Measurements from ENCODE around the gene REPIN1. TPM values are rescaled to one million over a fixed set of nuclear protein-coding genes. Genes with fewer than 3 reads are reported as not detected.

The REPIN1 gene
- total and polyA plus RNA-seq, 12 donors: 47.5 to 294 (median 182) TPM

DNA sequence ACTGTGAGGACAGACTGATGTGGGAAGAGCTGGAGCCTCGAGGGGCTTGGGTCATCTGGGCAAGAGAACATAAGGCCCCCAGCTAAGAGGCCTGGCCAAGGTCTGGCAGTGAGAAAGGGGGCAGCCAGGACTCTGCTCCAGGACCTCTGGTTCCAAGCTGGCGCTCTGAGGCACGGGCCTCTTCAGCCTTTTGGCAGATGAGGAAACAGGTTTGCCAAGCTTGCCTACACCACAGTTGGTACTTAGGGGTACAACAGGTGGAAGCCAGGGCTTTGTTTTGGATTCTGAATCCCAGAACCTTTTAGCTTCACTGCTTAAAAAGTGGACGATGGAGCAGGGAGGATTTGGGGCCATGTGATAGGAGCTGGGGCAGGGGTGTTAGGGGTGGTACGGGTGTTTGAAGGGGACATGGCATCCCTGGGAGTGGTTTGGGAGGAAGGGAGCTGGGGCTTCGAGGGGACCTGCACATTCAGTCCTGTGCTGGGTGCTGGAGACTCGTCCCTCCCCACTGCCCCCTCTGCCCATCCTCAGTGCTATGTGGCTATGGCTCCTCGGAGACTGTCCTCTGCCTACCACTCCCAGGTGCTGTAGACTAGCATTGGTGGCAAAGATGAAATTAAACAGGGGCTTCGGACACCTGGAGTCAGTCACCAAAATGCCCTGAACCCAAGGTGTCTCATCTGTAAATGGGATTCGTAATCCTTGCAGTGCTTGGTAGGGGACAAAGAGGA lies 40.8 kb downstream of the REPIN1 start:
- Histone ChIP-seq H3K4me3 (no peak overlapping the region), H3K27ac (no peak overlapping the region), H3K36me3 (replicated peaks in 1 of 2) (no peaks in the 10 kb centered on the region), H3K4me1 (replicated peaks in 1 of 2) (peaks cover 10 to 21% of the 10 kb centered on the region in 2 donors), H3K27me3 (no peaks in the 10 kb centered on the region), H3K9me3 (replicated peaks in 1 of 3) (no peaks in the 10 kb centered on the region)
- peak in 2 of 7 donors; percentile 19 to 49 for DNase-seq
- 83 to 92% (median 86%) methylated on average over 7 to 10 of the region's 10 CpGs for WGBS, 4 donors
- TF ChIP-seq, protein P1, sequence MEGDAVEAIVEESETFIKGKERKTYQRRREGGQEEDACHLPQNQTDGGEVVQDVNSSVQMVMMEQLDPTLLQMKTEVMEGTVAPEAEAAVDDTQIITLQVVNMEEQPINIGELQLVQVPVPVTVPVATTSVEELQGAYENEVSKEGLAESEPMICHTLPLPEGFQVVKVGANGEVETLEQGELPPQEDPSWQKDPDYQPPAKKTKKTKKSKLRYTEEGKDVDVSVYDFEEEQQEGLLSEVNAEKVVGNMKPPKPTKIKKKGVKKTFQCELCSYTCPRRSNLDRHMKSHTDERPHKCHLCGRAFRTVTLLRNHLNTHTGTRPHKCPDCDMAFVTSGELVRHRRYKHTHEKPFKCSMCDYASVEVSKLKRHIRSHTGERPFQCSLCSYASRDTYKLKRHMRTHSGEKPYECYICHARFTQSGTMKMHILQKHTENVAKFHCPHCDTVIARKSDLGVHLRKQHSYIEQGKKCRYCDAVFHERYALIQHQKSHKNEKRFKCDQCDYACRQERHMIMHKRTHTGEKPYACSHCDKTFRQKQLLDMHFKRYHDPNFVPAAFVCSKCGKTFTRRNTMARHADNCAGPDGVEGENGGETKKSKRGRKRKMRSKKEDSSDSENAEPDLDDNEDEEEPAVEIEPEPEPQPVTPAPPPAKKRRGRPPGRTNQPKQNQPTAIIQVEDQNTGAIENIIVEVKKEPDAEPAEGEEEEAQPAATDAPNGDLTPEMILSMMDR (IDR thresholded peaks at IDR 0.05): no peak
- TF ChIP-seq POLR2A (IDR thresholded peaks at IDR 0.05): no peak
- intact Hi-C loops (cut with DNase I): loop anchor here (2.0 to 10.0 kb wide), 2 partner anchors 41 to 55 kb away; partner anchors contain the start of gene REPIN1 (in 1 of the 2)

DNA sequence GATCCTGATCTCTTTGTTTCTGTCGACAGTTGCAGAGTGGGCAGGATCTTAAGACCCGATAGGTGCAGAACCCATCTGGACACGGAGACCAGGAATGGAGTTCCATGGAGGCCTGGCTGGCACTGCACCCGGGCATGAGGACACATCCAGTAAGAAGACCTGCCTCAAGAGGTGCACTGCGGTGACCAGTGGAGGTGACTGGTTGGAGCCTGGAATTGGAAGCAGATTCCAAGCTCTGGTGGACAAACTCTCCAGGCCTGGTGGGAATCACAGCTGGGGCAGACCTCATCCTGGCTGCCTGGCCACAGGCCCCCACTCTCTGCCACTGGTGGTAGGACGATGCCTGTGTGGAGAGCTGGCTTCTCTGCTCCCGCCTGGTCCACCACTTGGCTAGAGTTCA lies 41.5 kb downstream of the REPIN1 start:
- DNase-seq: peak in 1 of 7 donors; percentile 12
- Histone ChIP-seq H3K4me1 (replicated peaks in 1 of 2) (peaks cover 9 to 19% of the 10 kb centered on the region in 2 donors), H3K27ac (no peak overlapping the region), H3K36me3 (replicated peaks in 1 of 2) (no peaks in the 10 kb centered on the region), H3K27me3 (no peaks in the 10 kb centered on the region), H3K4me3 (no peak overlapping the region), H3K9me3 (replicated peaks in 1 of 3) (no peaks in the 10 kb centered on the region)
- TF ChIP-seq POLR2A (IDR thresholded peaks at IDR 0.05): no peak
- TF ChIP-seq, protein P1 (IDR thresholded peaks at IDR 0.05): no peak
- intact Hi-C loops (cut with DNase I): loop anchor here (2.0 to 10.0 kb wide), 2 partner anchors 41 to 55 kb away; partner anchors contain the start of gene REPIN1 (in 1 of the 2)
- 91 to 96% (median 94%) methylated on average over 3 to 7 of the region's 7 CpGs for WGBS, 4 donors

DNA sequence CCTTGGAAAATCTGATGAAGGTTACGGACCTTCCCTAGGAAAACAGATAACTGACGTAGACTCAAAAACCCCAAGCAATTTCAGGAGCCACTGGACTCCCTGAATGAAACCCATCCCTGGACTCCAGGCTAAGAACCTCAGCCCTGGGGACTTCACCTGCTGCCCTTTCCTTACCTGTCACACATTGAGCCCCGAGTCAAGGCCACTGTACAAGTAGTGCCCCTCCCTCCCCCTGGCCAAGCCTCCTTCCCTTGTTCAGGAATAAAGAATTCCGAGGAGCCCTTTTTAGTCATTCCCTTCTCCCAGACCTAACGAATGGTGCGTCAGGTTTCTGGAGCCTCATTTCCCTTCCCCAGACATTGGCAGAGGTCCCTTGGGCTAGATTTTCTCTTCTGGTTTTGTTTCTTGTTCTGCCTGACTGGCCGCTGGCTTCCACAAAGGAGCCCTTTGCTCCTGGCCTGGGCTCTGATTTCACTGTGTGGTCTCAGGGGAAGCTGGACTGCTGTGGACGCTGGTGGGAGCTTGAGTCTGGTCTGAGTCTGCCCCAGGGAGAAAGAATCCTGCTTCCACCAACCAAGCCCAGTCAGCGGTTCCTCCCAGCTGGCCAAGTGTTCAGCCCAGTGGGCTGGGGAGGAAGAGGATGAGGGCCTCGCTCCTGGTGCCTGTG lies 42.2 kb downstream of the REPIN1 start:
- no peak for DNase-seq
- TF ChIP-seq, protein P1 (IDR thresholded peaks at IDR 0.05): no peak
- no peak for TF ChIP-seq POLR2A (IDR thresholded peaks at IDR 0.05)
- Histone ChIP-seq H3K4me3 (no peak overlapping the region), H3K27ac (no peak overlapping the region), H3K27me3 (no peaks in the 10 kb centered on the region), H3K4me1 (replicated peaks in 1 of 2) (peaks cover 9 to 19% of the 10 kb centered on the region in 2 donors), H3K9me3 (replicated peaks in 1 of 3) (no peaks in the 10 kb centered on the region), H3K36me3 (replicated peaks in 1 of 2) (no peaks in the 10 kb centered on the region)
- WGBS, 4 donors: 75 to 89% (median 80%) methylated on average over 9 to 10 of the region's 10 CpGs
- intact Hi-C loops (cut with DNase I): loop anchor here (2.0 to 10.0 kb wide), 2 partner anchors 42 to 56 kb away; partner anchors contain the start of gene REPIN1 (in 1 of the 2)

DNA sequence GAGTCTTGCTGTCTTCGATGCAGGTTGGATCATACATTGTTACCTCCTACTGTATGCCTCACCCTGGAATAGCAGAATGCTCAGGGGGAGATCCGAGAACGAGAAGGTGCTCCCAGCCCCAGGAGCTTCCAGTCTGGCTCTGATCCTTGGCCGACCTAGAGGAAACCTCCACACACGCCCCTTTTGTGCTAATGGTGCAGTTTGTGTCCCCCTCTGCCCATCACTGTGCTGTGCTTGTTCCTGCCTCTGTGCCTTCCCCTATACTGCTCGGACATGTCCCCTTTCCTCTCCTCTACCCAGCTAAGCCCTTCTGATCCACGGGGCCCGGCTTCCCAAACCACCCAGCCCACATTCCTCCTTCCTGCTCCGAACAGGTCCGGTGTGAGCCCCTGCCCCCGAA lies 43.0 kb downstream of the REPIN1 start:
- WGBS, 4 donors: 87 to 90% (median 87%) methylated on average over 10 to 11 of the region's 11 CpGs

More for the DNA sequence above, 43.0 kb downstream of the REPIN1 start:
- intact Hi-C loops (cut with DNase I): loop anchor here (2.0 to 10.0 kb wide), 2 partner anchors 43 to 57 kb away; partner anchors contain the start of gene REPIN1 (in 1 of the 2)
- no peak for DNase-seq
- no peaks in the 10 kb centered on the region for H3K36me3 ChIP-seq (replicated peaks in 1 of 2)
- H3K4me3 ChIP-seq: no peak overlapping the region
- no peak overlapping the region for H3K27ac ChIP-seq
- peaks cover 1 to 11% of the 10 kb centered on the region in 2 donors for H3K4me1 ChIP-seq (replicated peaks in 1 of 2)
- no peaks in the 10 kb centered on the region for H3K27me3 ChIP-seq
- TF ChIP-seq POLR2A (IDR thresholded peaks at IDR 0.05): no peak
- TF ChIP-seq, protein P1 (IDR thresholded peaks at IDR 0.05): no peak
- no peaks in the 10 kb centered on the region for H3K9me3 ChIP-seq (replicated peaks in 1 of 3)

Data from adrenal gland (tissue), 12 donors.